ENCODE data around the gene KCNH6.

The KCNH6 gene

DNA sequence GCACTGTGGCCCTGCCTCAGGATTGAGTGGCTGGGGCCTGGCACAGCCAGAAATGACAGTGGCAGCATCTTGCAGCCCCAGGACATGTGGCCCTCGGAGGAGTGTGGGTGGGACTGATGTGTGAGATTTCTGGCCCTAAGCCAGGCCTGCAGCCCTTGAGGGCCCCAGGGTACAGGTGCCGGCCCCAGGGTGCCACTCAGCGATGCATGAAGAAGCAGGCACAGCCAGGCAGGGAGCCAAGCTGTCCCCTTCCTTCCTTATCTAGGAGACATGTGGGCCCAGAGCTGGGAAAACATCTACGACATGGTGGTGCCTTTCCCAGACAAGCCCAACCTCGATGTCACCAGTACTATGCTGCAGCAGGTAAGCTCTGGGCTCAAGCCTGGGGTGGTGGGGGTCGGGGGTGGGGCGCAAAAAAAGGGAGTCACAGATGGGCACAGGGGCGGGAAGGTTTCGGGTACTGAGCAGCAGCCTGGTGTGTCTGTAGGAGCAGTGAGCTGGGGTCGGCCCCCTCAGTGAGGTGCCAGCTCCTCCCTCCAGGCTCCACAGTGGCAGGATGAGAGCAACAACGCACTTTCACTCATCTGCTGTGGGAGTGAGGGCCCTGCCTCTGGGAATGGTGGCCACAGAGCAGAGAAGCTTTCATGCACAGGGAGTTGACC, 42.2 kb upstream of the KCNH6 start:
- in situ Hi-C loops (cut with MboI; ENCODE audit: low sequenced_read_pairs), result no loop called here
- Histone ChIP-seq H3K9me3 (no peaks in the 10 kb centered on the region), H3K27me3 (ENCODE audit: low read depth) (no peaks in the 10 kb centered on the region), H3K36me3 (replicated peaks) (no peaks in the 10 kb centered on the region), H3K4me3 (no peak overlapping the region), H3K4me1 (peaks cover 15% of the 10 kb centered on the region)
- no peak for DNase-seq (ENCODE audit: low spot score in 2 of 2)

DNA sequence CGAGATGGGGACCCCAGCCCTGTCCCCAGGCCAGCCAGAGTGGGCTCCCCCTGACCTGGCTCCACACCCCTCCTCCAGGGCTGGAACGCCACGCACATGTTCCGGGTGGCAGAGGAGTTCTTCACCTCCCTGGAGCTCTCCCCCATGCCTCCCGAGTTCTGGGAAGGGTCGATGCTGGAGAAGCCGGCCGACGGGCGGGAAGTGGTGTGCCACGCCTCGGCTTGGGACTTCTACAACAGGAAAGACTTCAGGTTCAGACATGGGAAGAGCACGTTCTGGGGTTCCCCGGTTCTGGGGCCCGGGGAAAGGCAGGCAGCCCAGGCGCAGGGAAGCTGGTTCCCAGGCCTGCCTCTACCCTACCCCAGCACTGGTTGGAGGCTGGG, 41.7 kb upstream of the KCNH6 start:
- in situ Hi-C loops (cut with MboI; ENCODE audit: low sequenced_read_pairs), result no loop called here
- H3K4me3 ChIP-seq, result no peak overlapping the region
- peaks cover 12% of the 10 kb centered on the region for H3K4me1 ChIP-seq
- H3K9me3 ChIP-seq, result no peaks in the 10 kb centered on the region
- DNase-seq (ENCODE audit: low spot score in 2 of 2), result no peak
- H3K36me3 ChIP-seq (replicated peaks), result no peaks in the 10 kb centered on the region
- H3K27me3 ChIP-seq (ENCODE audit: low read depth), result no peaks in the 10 kb centered on the region

DNA sequence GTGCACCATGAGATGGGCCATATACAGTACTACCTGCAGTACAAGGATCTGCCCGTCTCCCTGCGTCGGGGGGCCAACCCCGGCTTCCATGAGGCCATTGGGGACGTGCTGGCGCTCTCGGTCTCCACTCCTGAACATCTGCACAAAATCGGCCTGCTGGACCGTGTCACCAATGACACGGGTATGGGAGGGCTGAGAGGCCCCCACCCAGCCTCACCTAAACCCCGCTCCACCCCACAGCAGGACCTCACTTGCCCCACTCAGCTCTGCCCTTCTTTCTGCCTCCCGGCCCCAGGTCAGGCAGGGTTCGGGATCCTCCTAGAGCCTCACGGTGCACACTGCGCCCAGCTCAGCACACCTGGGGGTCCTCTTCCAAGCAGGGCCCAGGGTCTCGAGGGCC, 40.6 kb upstream of the KCNH6 start:
- Histone ChIP-seq H3K4me3 (no peak overlapping the region), H3K4me1 (peaks cover 11% of the 10 kb centered on the region), H3K36me3 (replicated peaks) (no peaks in the 10 kb centered on the region), H3K27me3 (ENCODE audit: low read depth) (no peaks in the 10 kb centered on the region), H3K9me3 (no peaks in the 10 kb centered on the region)
- in situ Hi-C loops (cut with MboI; ENCODE audit: low sequenced_read_pairs), result no loop called here
- no peak for DNase-seq (ENCODE audit: low spot score in 2 of 2)

DNA sequence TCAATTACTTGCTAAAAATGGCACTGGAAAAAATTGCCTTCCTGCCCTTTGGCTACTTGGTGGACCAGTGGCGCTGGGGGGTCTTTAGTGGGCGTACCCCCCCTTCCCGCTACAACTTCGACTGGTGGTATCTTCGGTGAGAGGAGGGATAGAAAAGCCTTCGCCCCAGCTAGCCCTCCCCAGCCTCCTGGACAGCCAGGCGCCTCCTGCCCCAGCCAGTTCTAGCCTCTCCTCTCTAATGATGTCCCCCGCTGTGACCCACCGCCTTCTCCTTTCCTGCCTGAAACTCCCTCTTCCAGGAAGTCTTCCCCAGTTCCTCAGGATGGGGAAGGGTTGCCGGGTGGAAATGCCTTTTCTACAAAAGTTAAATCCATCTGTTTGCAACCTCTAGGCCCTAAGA, 40.1 kb upstream of the KCNH6 start:
- Histone ChIP-seq H3K27me3 (ENCODE audit: low read depth) (no peaks in the 10 kb centered on the region), H3K4me1 (peaks cover 5% of the 10 kb centered on the region), H3K36me3 (replicated peaks) (no peaks in the 10 kb centered on the region), H3K9me3 (no peaks in the 10 kb centered on the region), H3K4me3 (no peak overlapping the region)
- in situ Hi-C loops (cut with MboI; ENCODE audit: low sequenced_read_pairs), result no loop called here
- DNase-seq (ENCODE audit: low spot score in 2 of 2), result no peak

DNA sequence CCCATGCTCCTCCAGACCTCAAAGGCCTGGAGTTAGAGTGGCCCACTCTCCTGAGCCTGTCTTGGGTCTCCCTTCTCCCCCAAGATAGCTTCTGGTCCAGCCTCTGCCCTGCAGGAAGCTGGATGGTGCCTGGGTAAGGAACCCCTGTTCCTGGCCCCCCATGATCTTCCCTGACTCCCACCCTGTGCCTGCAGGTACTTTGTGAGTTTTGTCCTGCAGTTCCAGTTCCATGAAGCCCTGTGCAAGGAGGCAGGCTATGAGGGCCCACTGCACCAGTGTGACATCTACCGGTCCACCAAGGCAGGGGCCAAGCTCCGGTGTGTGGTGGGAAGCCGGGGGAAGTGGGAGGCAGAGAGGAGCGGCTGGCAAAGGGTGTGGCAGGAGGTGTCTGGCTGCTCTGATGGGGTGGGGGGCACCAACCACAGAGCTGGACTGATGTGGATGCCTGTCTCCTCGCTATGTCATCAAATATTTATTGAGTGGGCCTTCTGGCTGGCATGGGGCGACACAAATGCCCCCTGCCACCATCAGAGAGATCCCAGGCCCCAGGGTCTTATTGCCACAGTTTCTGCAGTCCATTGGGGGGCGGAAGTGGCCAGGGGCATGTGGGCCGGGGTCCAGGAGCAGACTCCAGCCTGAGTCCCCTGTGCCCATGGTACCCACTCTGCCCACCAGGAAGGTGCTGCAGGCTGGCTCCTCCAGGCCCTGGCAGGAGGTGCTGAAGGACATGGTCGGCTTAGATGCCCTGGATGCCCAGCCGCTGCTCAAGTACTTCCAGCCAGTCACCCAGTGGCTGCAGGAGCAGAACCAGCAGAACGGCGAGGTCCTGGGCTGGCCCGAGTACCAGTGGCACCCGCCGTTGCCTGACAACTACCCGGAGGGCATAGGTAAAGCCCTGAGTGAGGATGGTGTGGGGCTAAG, 39.2 kb upstream of the KCNH6 start:
- Histone ChIP-seq H3K27me3 (ENCODE audit: low read depth) (no peaks in the 10 kb centered on the region), H3K4me1 (no peaks in the 10 kb centered on the region), H3K9me3 (no peaks in the 10 kb centered on the region), H3K4me3 (no peak overlapping the region), H3K36me3 (replicated peaks) (no peaks in the 10 kb centered on the region)
- in situ Hi-C loops (cut with MboI; ENCODE audit: low sequenced_read_pairs), result no loop called here
- DNase-seq (ENCODE audit: low spot score in 2 of 2), result no peak

DNA sequence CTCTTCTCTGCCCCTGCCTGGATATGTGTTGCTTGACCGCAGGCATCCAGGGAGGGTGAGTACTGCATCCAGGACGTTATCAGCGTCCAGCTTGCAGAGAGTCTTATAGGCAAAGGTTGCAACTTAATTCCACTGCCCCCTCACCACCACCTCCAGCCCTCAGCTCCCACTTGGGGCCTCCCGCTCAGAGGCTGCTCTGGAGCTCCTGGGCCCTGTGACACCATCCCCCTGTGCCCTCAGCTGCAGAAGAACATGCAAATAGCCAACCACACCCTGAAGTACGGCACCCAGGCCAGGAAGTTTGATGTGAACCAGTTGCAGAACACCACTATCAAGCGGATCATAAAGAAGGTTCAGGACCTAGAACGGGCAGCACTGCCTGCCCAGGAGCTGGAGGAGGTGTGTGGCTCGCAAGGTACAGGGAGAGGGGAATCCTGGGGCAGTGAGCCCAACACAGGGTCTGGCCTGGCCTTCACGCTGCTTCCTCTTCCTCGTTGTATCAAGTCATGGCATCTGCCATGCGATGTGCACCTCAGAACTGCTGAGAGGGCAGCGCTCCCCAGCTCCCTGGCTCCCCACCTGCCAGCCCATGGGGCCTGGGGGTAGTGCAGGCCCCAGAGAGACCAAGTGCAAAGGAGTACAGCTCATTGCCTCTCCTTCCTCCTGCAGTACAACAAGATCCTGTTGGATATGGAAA, 36.7 kb upstream of the KCNH6 start:
- no peaks in the 10 kb centered on the region for H3K27me3 ChIP-seq (ENCODE audit: low read depth)
- no peaks in the 10 kb centered on the region for H3K36me3 ChIP-seq (replicated peaks)
- H3K9me3 ChIP-seq, result no peaks in the 10 kb centered on the region
- no peak for DNase-seq (ENCODE audit: low spot score in 2 of 2)
- H3K4me1 ChIP-seq, result no peaks in the 10 kb centered on the region
- H3K4me3 ChIP-seq, result no peak overlapping the region
- in situ Hi-C loops (cut with MboI; ENCODE audit: low sequenced_read_pairs), result no loop called here

DNA sequence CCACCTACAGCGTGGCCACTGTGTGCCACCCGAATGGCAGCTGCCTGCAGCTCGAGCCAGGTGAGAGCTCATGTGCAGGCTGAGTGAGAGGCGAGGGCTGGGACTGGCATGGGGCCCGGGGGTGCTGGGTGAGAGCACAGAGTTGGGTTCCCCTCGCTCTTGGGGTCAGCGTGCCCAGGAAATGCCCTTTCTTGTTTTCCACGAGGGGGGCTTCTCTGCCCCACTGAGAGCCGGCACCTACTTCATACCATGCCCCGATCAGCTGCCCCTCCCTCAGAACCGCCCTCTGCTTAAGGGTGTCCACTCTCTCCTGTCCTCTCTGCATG, 36.2 kb upstream of the KCNH6 start:
- H3K4me1 ChIP-seq, result no peaks in the 10 kb centered on the region
- in situ Hi-C loops (cut with MboI; ENCODE audit: low sequenced_read_pairs), result no loop called here
- no peaks in the 10 kb centered on the region for H3K36me3 ChIP-seq (replicated peaks)
- no peak overlapping the region for H3K4me3 ChIP-seq
- H3K9me3 ChIP-seq, result no peaks in the 10 kb centered on the region
- no peak for DNase-seq (ENCODE audit: low spot score in 2 of 2)
- no peaks in the 10 kb centered on the region for H3K27me3 ChIP-seq (ENCODE audit: low read depth)

DNA sequence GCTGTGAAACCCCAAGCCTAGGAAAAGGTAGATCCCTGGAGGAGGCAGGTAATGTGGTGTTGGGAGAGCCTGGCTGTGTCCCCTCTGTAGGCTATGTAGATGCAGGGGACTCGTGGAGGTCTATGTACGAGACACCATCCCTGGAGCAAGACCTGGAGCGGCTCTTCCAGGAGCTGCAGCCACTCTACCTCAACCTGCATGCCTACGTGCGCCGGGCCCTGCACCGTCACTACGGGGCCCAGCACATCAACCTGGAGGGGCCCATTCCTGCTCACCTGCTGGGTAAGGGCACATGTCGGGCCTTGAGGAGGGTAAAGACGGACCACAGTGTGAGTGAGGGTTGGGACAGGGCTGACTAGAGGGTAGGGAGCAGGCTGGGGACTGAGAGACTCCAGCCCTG, 34.3 kb upstream of the KCNH6 start:
- Histone ChIP-seq H3K36me3 (replicated peaks) (no peaks in the 10 kb centered on the region), H3K27me3 (ENCODE audit: low read depth) (no peaks in the 10 kb centered on the region)
- no peak for DNase-seq (ENCODE audit: low spot score in 2 of 2)

DNA sequence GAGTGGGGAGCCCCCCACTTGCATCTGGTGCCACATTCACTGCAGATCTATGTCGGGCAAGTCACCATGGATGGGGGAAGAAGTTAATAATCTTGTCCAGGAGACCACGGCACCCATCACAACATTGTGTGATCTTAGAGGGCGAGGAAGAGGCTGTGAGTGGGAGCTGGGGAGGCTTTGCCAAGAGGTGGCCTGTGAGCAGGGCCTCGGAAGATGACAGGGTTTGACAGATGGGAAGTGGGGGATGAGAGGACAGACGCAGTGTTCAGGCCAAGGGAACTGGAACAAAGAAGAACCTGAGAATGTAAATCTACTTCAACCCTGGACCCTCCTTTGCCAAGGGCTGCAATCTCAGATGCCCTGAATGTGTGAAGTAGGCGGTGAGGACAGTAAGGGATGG, 33.9 kb upstream of the KCNH6 start:
- in situ Hi-C loops (cut with MboI; ENCODE audit: low sequenced_read_pairs), result no loop called here
- Histone ChIP-seq H3K36me3 (replicated peaks) (no peaks in the 10 kb centered on the region), H3K27me3 (ENCODE audit: low read depth) (no peaks in the 10 kb centered on the region), H3K9me3 (no peaks in the 10 kb centered on the region), H3K4me1 (no peaks in the 10 kb centered on the region), H3K4me3 (no peak overlapping the region)
- no peak for DNase-seq (ENCODE audit: low spot score in 2 of 2)

More for the DNA sequence above, 34.3 kb upstream of the KCNH6 start:
- Histone ChIP-seq H3K9me3 (no peaks in the 10 kb centered on the region), H3K4me3 (no peak overlapping the region), H3K4me1 (no peaks in the 10 kb centered on the region)
- in situ Hi-C loops (cut with MboI; ENCODE audit: low sequenced_read_pairs), result no loop called here

DNA sequence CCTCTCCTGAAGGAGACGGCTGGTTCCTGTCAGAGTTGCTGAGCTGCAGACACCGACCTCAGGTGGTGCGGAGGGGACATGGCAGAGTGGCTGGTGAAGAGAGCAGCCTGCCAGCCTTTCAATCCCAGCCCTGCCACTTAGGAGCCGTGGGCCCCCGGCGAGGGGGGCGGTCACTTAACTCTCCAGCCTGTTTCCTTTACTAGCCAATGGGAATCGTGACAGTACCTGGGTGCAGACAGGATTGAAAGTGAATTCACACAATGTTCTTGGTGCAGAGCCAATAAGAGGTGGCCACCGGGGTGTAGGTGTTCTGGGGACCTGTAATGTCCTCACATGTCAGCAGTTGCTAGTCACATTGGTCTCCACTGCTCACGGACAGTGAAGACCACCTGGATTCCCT, 32.8 kb upstream of the KCNH6 start:
- H3K36me3 ChIP-seq (replicated peaks), result no peaks in the 10 kb centered on the region
- no peaks in the 10 kb centered on the region for H3K27me3 ChIP-seq (ENCODE audit: low read depth)
- in situ Hi-C loops (cut with MboI; ENCODE audit: low sequenced_read_pairs), result no loop called here
- no peak for DNase-seq (ENCODE audit: low spot score in 2 of 2)
- no peaks in the 10 kb centered on the region for H3K9me3 ChIP-seq
- H3K4me1 ChIP-seq, result no peaks in the 10 kb centered on the region
- no peak overlapping the region for H3K4me3 ChIP-seq

DNA sequence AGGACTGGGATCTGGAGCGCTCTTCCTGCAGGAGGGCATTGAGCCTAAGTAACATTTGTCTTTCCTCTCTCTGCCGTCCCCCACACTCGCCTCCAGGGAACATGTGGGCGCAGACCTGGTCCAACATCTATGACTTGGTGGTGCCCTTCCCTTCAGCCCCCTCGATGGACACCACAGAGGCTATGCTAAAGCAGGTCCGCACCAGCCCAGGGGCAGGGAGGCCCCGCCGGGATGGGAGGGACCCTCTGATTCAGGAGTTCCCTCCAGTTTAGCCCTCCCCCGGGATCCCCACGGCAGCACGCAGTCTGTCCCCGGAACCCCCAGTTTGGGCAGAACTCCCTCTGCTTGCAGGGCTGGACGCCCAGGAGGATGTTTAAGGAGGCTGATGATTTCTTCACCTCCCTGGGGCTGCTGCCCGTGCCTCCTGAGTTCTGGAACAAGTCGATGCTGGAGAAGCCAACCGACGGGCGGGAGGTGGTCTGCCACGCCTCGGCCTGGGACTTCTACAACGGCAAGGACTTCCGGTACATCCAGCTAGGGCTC, 32.2 kb upstream of the KCNH6 start:
- H3K27me3 ChIP-seq (ENCODE audit: low read depth), result no peaks in the 10 kb centered on the region
- no peaks in the 10 kb centered on the region for H3K4me1 ChIP-seq
- no peak for DNase-seq (ENCODE audit: low spot score in 2 of 2)
- H3K4me3 ChIP-seq, result no peak overlapping the region
- no peaks in the 10 kb centered on the region for H3K36me3 ChIP-seq (replicated peaks)
- in situ Hi-C loops (cut with MboI; ENCODE audit: low sequenced_read_pairs), result no loop called here
- H3K9me3 ChIP-seq, result no peaks in the 10 kb centered on the region

DNA sequence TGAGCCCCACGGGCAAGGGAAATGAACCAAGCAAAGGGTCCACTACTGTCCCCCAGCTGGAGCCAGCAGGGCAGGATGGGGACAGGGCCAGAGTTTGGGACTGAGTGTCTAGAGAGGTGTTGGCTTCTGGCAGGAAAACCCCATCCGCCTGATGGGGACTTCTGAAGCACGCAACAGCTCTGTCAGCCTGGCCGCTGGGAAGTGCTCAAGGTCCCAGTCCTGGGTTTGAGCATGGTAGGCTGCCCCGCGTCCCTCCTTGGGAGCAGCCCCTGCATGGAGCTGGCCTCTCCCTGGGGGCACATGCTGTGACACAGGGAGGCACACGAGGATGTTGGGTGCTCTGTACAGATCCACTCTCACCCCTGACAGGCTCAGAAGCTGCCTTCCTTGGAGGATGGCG, 31.7 kb upstream of the KCNH6 start:
- no peak overlapping the region for H3K4me3 ChIP-seq
- H3K27me3 ChIP-seq (ENCODE audit: low read depth), result no peaks in the 10 kb centered on the region
- H3K4me1 ChIP-seq, result no peaks in the 10 kb centered on the region
- H3K9me3 ChIP-seq, result no peaks in the 10 kb centered on the region
- H3K36me3 ChIP-seq (replicated peaks), result no peaks in the 10 kb centered on the region
- in situ Hi-C loops (cut with MboI; ENCODE audit: low sequenced_read_pairs), result no loop called here
- no peak for DNase-seq (ENCODE audit: low spot score in 2 of 2)

DNA sequence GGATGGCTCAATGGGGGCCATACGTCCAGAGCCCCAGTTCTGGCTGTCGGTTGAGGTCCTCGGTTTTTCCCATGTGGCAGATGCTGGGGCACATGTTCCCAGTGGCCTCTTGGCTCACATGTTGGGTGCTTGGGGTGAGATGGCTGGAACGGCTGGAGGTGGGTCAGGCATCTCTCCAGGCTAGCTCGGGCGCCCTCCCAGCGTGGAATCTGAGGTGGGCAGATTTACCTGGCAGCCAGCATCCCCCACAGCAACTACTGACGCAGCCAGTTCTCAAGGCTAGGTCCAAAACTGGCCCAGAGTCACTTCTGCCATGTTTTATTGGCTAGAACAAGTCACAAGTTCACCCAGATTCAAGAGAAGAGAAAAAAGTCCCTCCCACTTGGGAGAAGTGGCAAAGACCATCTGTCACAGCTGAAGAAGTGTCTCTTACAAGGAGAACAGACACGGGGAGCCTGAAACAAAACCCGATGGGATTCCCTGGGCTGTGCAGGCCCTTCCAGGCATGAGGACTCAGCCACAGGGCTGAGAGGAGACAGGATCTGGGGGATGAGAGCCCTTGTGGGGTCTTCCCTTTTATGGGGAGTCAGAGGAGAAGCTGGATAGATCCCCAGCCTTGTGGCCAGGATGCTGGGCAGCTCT, 31.1 kb upstream of the KCNH6 start:
- in situ Hi-C loops (cut with MboI; ENCODE audit: low sequenced_read_pairs), result no loop called here
- Histone ChIP-seq H3K9me3 (no peaks in the 10 kb centered on the region), H3K4me3 (no peak overlapping the region), H3K27me3 (ENCODE audit: low read depth) (no peaks in the 10 kb centered on the region), H3K36me3 (replicated peaks) (no peaks in the 10 kb centered on the region), H3K4me1 (no peaks in the 10 kb centered on the region)
- DNase-seq (ENCODE audit: low spot score in 2 of 2), result no peak

DNA sequence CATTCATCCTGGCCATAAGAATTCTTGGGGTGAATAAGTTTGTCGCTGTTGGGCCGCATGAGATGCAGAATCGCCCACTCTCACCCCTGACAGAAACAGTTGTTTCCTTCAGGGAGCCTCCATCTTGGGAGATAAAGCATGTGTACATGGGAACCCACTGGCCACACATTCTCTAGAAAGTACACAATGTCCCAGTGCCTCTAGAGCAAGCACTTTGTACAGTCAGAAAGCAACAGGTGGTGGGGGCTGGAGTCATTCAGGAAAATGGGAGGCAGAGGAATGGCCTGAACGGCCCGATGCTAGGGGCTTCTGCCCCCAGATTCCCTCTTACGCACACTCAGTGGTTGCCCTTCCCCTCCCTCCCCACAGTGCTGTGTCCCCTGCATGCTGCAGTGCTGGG, 30.2 kb upstream of the KCNH6 start:
- H3K9me3 ChIP-seq, result no peaks in the 10 kb centered on the region
- no peaks in the 10 kb centered on the region for H3K4me1 ChIP-seq
- no peaks in the 10 kb centered on the region for H3K27me3 ChIP-seq (ENCODE audit: low read depth)
- no peak for DNase-seq (ENCODE audit: low spot score in 2 of 2)
- no peak overlapping the region for H3K4me3 ChIP-seq
- no peaks in the 10 kb centered on the region for H3K36me3 ChIP-seq (replicated peaks)
- in situ Hi-C loops (cut with MboI; ENCODE audit: low sequenced_read_pairs), result no loop called here

Data from HAP-1 (cell line).